Measurements from ENCODE around the gene NEB.
"Not testable (repeated sequence)": the region's sequence is repeated elsewhere in the genome, so short reads cannot be mapped to it uniquely, and the experiment has no call there.

Gene NEB

GRCh38 chr2:151559431-151559830, 174.8 kb downstream of the NEB start:
- DNase-seq (ENCODE audit: low spot score), result not testable (repeated sequence)

GRCh38 chr2:151557883-151558282, 176.4 kb downstream of the NEB start:
- DNase-seq (ENCODE audit: low spot score), result not testable (repeated sequence)

DNA sequence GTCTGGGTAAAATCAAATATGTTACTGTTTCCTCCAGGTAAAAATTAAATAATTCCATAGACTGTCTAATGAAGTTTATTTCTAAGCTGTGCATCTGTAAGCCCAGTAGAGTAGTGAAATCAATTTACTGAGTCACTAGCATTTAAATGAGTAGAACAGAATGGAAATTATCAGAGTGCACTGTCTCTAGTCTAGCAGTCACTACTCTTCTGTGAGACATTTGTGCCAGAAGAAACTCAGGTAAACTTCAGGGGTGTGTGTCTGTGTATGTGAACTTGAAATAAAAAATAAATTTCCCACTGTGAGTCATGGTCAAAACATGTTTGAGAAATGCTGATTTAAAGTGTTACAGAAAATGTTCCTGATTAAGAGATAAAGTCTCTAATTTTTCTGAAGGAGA, 178.2 kb downstream of the NEB start:
- DNase-seq (ENCODE audit: low spot score), result no peak

DNA sequence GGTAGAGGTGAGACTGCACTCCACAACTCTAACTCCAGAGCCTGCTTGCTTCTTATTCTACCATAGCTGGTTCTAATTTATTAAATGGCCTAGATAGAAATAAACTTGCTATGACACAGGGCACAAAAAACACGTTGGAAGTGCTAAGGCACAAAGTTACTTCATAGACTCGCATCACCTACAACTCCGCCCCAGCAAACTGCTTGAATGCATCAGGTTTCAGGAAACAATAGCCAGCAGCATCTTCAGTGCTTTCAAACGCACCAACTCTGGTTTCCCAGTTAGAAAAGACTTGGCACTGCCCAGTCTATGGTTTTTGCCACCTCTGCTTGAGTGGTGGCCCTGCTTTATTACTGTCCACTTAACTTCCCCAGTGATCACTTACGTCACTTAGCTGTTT, 182.0 kb downstream of the NEB start:
- no peak for DNase-seq (ENCODE audit: low spot score)

- DNase-seq (ENCODE audit: low spot score), result no peak
These were observed 182.7 kb downstream of the NEB start for GRCh38 chr2:151551556-151551955.

DNA sequence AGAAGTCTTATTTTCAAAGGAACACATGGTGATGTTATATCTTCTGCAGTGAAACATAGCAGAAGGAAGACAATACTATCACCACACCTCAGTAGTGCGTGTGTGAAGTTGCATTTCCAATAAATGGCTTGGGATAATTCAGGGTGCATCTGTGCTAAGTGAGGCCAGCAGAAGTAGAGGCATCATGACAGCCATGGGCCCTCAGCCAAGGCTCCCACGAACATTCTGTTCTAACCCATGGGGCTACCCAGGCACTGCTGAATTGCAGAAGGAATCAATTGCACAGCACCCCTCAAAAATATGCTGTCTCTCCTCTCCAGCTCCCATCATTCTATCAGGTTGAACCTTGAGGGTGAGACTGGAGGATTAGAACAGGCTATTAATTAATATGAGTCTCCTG, 185.1 kb downstream of the NEB start:
- no peak for DNase-seq (ENCODE audit: low spot score)

DNA sequence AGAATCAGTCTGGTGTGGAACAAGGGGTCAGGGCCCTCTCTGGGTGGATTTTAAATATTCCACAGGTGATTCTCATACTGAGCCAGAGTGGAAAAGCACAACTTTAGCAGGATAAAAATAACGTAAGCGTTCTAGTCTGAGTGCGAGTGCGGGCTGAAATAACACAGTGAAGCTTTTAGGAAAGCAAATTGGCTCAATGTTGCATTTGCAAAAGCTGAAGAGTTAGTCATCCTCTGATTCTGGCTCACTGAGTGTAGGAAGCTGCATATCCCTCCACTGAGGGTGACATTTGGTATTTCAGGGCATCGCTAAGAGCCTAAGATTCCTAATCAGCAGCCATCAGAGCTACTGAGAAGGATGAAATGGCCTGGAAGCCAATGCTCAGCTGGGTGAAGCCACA, 189.8 kb downstream of the NEB start:
- DNase-seq (ENCODE audit: low spot score), result no peak

DNA sequence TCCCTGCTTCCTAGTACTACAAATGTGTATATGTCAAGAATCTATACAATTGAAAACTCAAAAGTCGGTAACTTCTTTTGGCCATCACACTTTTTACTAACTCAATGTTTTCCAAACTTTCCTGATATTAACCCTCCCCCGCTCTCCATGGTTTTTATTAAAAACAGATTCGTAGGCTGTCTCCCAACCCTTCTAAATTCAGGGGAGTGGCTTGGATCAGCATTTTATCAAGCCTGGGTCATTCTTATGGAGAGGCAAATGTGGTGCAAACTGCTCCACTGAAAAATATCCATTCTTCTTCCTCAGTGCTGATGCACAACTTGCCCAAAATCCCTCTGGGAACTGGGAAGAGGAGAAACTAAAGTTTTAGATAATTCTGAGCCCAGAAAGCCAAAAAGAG, 190.4 kb downstream of the NEB start:
- DNase-seq (ENCODE audit: low spot score), result no peak

DNA sequence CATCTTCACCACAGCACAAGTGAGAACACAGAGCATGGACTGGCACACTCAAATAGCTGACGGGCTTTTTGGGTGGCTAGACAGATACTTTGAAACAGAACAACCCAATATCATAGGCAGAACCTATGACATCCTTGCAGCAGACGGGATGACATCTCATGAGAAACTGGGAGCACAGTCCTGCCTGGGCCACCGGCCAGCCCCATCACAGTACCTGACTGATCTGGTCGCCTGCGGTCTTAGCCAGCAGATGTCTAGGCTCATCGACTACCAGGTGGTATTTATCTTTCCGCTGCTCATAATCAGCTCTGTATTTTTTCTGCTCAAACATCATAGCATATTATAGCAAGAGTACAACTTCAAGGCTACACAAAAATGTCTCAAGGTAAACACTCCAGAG, 200.3 kb downstream of the NEB start:
- DNase-seq (ENCODE audit: low spot score), result no peak

GRCh38 chr2:151533127-151533526, 201.1 kb downstream of the NEB start:
- DNase-seq (ENCODE audit: low spot score), result no peak

GRCh38 chr2:151526572-151527090, 207.6 kb downstream of the NEB start:
- DNase-seq (ENCODE audit: low spot score), result no peak

- no peak for DNase-seq (ENCODE audit: low spot score)
These were observed 208.4 kb downstream of the NEB start for GRCh38 chr2:151525821-151526373.

- no peak for DNase-seq (ENCODE audit: low spot score)
These were observed 210.4 kb downstream of the NEB start for GRCh38 chr2:151523850-151524249.

DNA sequence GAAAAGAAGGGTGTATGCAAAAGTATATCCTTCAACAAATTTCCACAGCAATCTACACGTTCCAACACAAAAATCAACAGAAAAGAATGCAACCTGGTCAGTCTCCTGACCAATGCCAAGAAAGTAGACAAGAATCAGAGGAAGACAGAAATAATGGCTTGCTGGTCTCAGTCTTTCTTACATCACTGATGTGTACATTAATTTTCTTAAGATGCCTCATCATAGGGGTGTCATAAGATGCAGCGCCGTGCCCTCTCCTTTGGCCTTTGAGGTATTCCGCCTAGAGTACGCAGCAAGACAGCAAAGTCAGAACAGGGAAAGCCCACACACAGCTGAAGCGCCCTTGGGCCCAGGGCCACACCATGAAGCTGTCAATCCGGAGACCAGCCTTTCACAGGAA, 211.7 kb downstream of the NEB start:
- no peak for DNase-seq (ENCODE audit: low spot score)

- DNase-seq (ENCODE audit: low spot score), result no peak
These were observed 213.3 kb downstream of the NEB start for GRCh38 chr2:151520976-151521375.

GRCh38 chr2:151518802-151519201, 215.5 kb downstream of the NEB start:
- no peak for DNase-seq (ENCODE audit: low spot score)

- no peak for DNase-seq (ENCODE audit: low spot score)
These were observed 225.8 kb downstream of the NEB start for GRCh38 chr2:151508519-151508918.

DNA sequence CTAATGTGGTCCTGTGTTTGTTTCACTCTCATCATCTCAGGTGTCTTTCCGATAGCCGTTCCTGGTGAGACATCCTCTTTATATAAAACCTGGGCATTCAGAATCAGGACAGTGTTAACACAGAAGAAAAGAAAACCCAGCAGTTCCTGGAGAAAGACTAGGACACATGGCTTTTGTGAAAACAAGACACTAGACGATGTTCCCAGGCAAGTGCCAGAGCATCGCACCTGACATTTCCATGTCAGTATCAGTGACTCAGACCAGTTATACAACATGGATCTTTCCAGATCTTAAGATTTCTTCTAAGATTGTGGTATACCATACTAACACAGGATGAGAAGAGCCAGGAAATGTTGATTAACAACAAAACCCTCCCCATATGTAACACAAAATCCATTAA, 228.1 kb downstream of the NEB start:
- DNase-seq (ENCODE audit: low spot score), result no peak

GRCh38 chr2:151498178-151498577, 236.1 kb downstream of the NEB start:
- no peak for DNase-seq (ENCODE audit: low spot score)

- no peak for DNase-seq (ENCODE audit: low spot score)
These were observed 242.8 kb downstream of the NEB start for GRCh38 chr2:151491496-151491895.

DNA sequence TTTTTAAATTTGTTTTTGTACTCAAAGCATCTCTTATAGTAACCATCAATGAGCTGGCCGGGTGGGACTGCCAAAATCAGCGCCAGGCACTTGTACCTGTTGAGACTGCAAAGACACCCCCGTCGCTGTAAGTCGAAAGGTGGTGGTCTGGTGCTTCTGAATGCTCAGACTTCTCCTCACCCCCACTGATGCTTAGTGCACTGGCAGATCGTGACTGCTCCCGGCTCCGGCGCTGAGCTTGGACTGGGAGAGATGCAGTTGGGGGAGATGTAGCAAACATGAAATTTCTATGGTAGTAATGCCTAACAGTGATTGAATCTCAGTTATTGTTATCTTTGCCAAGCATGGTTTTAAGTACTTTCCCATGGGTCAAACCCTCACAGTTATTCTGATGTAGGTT, 244.0 kb downstream of the NEB start:
- DNase-seq (ENCODE audit: low spot score), result no peak

DNA sequence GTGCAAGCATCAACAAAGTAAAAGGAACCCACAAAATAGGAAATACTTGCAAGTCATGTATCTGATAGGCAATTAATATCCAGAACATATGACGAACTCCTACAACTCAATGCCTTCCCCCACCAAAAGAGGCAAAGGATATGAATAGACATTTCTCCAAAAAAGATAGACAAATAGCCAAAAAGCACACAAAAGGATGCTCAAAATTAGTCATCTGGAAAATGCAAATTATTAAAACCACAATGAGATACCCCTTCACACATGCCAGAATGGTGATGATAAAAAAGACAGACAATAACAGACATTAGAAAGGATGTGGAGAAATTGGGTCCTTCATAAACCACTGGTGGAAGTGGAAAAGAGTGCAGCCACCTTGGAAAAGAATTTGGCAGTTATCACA, 248.2 kb downstream of the NEB start:
- DNase-seq (ENCODE audit: low spot score), result no peak

DNA sequence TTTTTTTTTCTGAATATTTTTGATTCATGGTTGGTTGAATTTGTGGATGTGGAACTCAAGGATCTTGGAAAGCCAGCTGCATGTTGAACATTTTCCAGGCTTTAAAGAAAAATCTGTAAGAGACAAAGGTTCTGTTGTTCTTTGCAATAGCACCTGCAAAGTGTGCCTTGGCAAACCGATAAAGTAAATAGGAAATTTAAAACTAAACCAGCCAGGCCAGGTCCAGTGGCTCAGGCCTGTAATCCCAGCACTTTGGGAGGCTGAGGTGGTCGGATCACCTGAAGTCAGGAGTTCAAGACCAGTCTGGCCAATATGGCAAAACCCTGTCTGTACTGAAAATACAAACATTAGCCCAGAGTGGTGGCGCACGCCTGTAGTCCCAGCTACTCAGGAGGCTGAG, 250.2 kb downstream of the NEB start:
- DNase-seq (ENCODE audit: low spot score), result no peak

GRCh38 chr2:151483546-151483945, 250.7 kb downstream of the NEB start:
- DNase-seq (ENCODE audit: low spot score), result no peak

Data from globus pallidus (tissue), 1 donor.